ENCODE data around the gene CLEC16A. TPM values are rescaled to one million over a fixed set of nuclear protein-coding genes. Genes with fewer than 3 reads are reported as not detected.
A peak's percentile ranks its signal among the peaks of the same experiment; 100 is the strongest.

CLEC16A gene
- total RNA-seq, 4 donors from 2014 or later: 20.3 to 25.7 (median 25.1) TPM

GRCh38 chr16:10934325-10935107 lies 9.8 kb upstream of the CLEC16A start:
- no peak for DNase-seq
- peaks cover 0 to 53% (median 0%) of the 10 kb centered on the region in 3 donors for H3K36me3 ChIP-seq
- no peaks in the 10 kb centered on the region for H3K27me3 ChIP-seq
- no peaks in the 10 kb centered on the region for H3K9me3 ChIP-seq
- 87 to 94% methylated on average over 5 to 13 of the region's 13 CpGs for WGBS, 2 donors
- no peak for TF ChIP-seq POLR2A (IDR thresholded peaks at IDR 0.05)
- TF ChIP-seq CTCF (IDR thresholded peaks at IDR 0.05): no peak
- intact Hi-C loops (cut with DNase I): no loop called here
- H3K4me1 ChIP-seq: peaks cover 26 to 82% (median 45%) of the 10 kb centered on the region in 3 donors
- no peak overlapping the region for H3K4me3 ChIP-seq
- H3K27ac ChIP-seq: no peak overlapping the region

GRCh38 chr16:10935226-10935915 lies 9.0 kb upstream of the CLEC16A start:
- peaks cover 35 to 82% (median 47%) of the 10 kb centered on the region in 3 donors for H3K4me1 ChIP-seq
- H3K27ac ChIP-seq: no peak overlapping the region
- H3K4me3 ChIP-seq: no peak overlapping the region
- 50 to 53% methylated on average over 7 of the region's 7 CpGs for WGBS, 2 donors
- no peak for TF ChIP-seq CTCF (IDR thresholded peaks at IDR 0.05)
- no peak for TF ChIP-seq POLR2A (IDR thresholded peaks at IDR 0.05)
- intact Hi-C loops (cut with DNase I): no loop called here
- no peaks in the 10 kb centered on the region for H3K27me3 ChIP-seq
- no peaks in the 10 kb centered on the region for H3K9me3 ChIP-seq
- DNase-seq: no peak
- H3K36me3 ChIP-seq: peaks cover 0 to 49% (median 0%) of the 10 kb centered on the region in 3 donors

GRCh38 chr16:10936272-10936984 lies 7.9 kb upstream of the CLEC16A start:
- whole genome bisulfite sequencing, 2 donors: 58 to 72% methylated on average over 8 of the region's 8 CpGs
- no peaks in the 10 kb centered on the region for H3K9me3 ChIP-seq
- no peak for DNase-seq
- peaks cover 45 to 89% (median 52%) of the 10 kb centered on the region in 3 donors for H3K4me1 ChIP-seq
- peaks cover 0 to 40% (median 0%) of the 10 kb centered on the region in 3 donors for H3K36me3 ChIP-seq
- H3K4me3 ChIP-seq: no peak overlapping the region
- H3K27ac ChIP-seq: peak overlapping the region in 3 of 4 donors; percentile 24 to 72 (median 64)
- no peak for TF ChIP-seq CTCF (IDR thresholded peaks at IDR 0.05)
- no peak for TF ChIP-seq POLR2A (IDR thresholded peaks at IDR 0.05)
- intact Hi-C loops (cut with DNase I): no loop called here
- no peaks in the 10 kb centered on the region for H3K27me3 ChIP-seq

- Histone ChIP-seq H3K27ac (peak overlapping the region; percentile 24 to 72 (median 52)), H3K4me3 (peak overlapping the region in 3 of 4 donors; percentile 15 to 49 (median 25)), H3K27me3 (no peaks in the 10 kb centered on the region), H3K4me1 (peaks cover 46 to 91% (median 52%) of the 10 kb centered on the region in 3 donors), H3K36me3 (peaks cover 0 to 31% (median 0%) of the 10 kb centered on the region in 3 donors), H3K9me3 (no peaks in the 10 kb centered on the region)
- WGBS, 2 donors: 7 to 53% methylated on average over 6 to 9 of the region's 11 CpGs
- intact Hi-C loops (cut with DNase I): no loop called here
- TF ChIP-seq POLR2A (IDR thresholded peaks at IDR 0.05): no peak
- no peak for TF ChIP-seq CTCF (IDR thresholded peaks at IDR 0.05)
- no peak for DNase-seq
These were observed 7.1 kb upstream of the CLEC16A start for GRCh38 chr16:10937068-10937859.
